ENCODE measurements around the gene TUBB1. TPM values are rescaled to one million over a fixed set of nuclear protein-coding genes. Genes with fewer than 3 reads are reported as not detected.
A peak's percentile ranks its signal among the peaks of the same experiment; 100 is the strongest.
"Not testable (repeated sequence)": the region's sequence is repeated elsewhere in the genome, so short reads cannot be mapped to it uniquely, and the experiment has no call there.

Gene TUBB1
- total RNA-seq, 1 donor from 2014 or later = 0.54 TPM

DNA sequence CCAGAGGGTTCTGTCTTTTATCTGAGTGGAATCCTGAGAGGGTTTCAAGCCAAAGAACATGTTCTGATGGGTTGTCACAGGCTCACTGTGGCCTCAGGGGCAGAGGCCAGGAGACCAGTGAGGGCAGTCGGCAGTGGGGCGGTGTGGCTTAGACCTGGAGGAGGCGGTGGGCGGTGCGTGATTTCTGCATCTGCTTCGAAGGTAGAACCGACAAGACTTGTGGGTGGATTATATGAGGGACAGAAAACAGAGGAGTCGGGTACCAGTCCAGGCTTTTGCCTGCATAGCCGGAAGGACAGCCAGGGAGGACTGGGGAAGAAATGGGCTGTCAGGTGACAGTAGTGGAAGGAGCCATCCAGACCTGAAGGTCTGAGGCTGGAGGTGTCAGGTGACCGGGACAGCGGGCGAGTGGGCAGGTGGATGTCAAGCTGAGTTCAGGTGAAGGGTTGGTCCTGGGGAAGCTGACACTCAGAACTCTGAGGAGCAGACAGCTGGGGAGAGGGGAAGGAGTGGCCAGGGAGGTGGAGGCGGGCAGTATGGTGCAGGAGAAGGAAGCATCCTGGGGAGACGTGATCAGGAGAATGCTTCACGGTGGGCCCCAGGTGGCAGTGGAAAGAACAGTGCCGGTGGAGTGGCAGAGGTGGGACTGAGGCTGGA, 15.3 kb upstream of the TUBB1 start:
- intact Hi-C loops (cut with DNase I) = loop anchor here (10.0 kb wide), 1 partner anchor 109 kb away; no protein-coding TSS in a partner anchor
- peak; percentile 73 for DNase-seq (ENCODE audit: low spot score)

- DNase-seq (ENCODE audit: low spot score) = no peak
- intact Hi-C loops (cut with DNase I) = loop anchor here (10.0 kb wide), 1 partner anchor 110 kb away; no protein-coding TSS in a partner anchor
Measured at GRCh38 chr20:59004493-59004762, 14.8 kb upstream of the TUBB1 start.

DNA sequence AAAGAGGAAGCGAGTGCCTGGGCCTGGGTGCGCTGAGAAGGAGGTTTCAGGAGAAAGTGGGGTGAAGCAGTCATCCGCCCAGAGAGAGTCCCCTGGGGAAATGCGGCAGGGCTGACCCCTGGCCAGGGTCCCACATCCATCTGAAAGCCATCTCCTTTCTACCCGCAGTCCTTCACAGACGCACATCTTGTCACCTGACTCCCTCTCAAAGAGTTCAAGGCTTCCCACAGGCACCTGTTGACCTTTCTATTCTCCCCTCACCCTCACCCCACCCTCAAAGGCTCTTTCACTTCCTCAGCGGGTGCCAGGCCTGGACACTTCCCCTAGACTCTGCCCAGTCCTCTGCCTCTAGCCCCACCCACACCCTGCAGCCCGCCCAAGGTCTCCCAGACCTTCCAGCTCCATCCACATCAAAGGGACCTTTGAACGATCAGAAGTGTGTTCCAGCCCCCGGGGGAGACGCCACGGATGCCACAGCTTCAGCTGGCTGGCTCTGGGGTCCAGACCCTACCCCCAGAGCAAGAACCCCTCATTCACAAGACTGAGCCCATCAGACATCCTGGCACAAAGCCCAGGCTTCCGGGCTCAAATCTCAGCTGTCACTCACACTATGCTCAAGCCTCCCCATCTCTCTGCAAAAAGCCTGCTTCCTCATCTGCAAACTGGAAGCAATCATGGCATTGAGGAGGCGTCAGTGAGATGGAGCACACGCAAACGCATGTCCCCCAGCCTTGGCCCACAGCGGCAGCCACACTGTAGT, 14.3 kb upstream of the TUBB1 start:
- intact Hi-C loops (cut with DNase I) = loop anchor here (10.0 kb wide), 1 partner anchor 110 kb away; no protein-coding TSS in a partner anchor

GRCh38 chr20:59005523-59006166, 13.6 kb upstream of the TUBB1 start:
- no peak for DNase-seq (ENCODE audit: low spot score)
- intact Hi-C loops (cut with DNase I) = loop anchor here (1.0 to 10.0 kb wide), 2 partner anchors 24 to 111 kb away; partner anchors contain the start of gene NELFCD

More for the DNA sequence above, 14.3 kb upstream of the TUBB1 start:
- peak; percentile 90 for DNase-seq (ENCODE audit: low spot score)

DNA sequence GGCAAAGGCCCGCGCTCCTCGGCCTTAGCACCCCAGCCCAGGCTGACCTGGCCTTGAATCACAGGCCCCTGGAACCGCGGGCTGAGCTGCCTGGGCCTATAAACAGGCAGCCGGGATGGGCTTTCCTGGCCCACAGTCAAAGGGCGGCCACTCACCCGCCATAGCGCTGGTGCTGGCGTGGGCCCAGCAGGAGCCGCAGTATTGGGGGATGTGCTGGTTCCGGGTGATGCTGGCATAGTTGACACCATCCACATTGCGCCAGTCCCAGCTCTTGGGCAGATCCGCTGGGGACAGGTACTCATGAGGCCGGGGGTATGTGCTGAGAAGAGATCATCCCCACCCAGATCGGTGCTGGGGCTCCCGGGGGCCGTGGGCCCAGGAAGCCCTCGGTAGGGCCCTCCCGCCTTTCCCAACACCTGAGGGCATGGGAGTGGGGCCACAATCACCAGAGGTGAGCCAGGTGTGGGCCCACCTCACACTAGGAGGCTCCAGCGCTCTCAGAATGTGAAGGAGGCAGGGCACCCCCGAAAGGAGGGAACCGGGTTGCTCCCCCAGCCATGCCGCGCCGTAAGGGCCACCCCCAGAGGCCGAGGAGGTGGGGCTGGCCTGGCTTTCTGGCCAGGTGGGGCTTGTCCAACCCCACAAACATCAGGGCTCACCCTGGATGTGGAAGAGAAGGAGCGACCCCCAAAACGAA, 12.9 kb upstream of the TUBB1 start:
- DNase-seq (ENCODE audit: low spot score) = no peak
- intact Hi-C loops (cut with DNase I) = loop anchor here (1.0 to 10.0 kb wide), 2 partner anchors 25 to 112 kb away; partner anchors contain the start of gene NELFCD

GRCh38 chr20:59006864-59007664, 12.2 kb upstream of the TUBB1 start, which contains the start of gene CTSZ:
CTSZ (minus strand) TSS chr20:59007254; CDS start chr20:59007128, 126 bp downstream.
- intact Hi-C loops (cut with DNase I) = loop anchor here (1.0 to 10.0 kb wide), 2 partner anchors 26 to 112 kb away; partner anchors contain the start of gene NELFCD
- peak; percentile 86 for DNase-seq (ENCODE audit: low spot score)

DNA sequence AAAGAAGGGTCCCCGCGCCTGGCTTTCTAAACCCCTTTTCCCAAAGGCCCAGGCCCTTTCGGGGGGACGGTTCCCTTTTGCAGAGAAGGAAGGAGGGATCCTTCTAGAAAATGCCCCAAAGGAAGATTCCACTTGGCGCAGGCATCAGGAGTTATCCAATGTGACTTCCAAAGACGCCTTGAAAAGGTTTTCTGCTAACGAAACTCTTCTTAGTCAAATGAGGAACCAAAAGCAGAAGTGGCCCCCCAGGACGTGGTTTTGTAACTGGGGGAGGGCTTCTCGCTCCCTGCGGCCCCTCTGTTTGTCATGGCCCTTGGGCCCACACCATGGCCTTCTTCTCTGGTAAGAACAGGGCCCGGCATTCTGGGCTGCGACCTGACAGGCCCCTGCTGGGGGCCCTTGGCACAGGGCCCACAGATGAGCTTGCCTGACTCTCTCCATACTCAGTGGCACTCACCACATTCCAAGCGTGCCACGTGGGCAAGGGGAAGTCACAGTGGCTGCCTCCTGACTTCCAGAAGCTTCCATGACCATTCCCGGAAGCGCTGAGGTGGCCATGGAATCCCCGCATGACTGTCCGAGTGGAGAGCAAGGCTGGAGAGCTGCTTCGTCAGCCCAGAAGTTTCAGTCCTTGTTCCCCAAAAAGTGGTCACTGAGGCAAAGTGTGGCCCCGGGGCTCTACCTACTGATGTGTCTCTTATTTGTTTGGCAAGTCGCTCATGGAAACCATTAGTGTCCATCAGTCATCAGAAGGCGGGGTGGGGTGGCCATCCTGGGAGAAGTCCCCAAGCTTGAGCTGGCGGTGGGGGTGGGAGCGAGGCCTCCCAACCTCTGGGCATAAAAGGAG, 11.3 kb upstream of the TUBB1 start:
- intact Hi-C loops (cut with DNase I) = loop anchor here (10.0 kb wide), 1 partner anchor 113 kb away; no protein-coding TSS in a partner anchor
- DNase-seq (ENCODE audit: low spot score) = no peak

- intact Hi-C loops (cut with DNase I) = loop anchor here (10.0 kb wide), 1 partner anchor 114 kb away; no protein-coding TSS in a partner anchor
- DNase-seq (ENCODE audit: low spot score) = no peak
Measured at GRCh38 chr20:59008715-59009336, 10.4 kb upstream of the TUBB1 start.

DNA sequence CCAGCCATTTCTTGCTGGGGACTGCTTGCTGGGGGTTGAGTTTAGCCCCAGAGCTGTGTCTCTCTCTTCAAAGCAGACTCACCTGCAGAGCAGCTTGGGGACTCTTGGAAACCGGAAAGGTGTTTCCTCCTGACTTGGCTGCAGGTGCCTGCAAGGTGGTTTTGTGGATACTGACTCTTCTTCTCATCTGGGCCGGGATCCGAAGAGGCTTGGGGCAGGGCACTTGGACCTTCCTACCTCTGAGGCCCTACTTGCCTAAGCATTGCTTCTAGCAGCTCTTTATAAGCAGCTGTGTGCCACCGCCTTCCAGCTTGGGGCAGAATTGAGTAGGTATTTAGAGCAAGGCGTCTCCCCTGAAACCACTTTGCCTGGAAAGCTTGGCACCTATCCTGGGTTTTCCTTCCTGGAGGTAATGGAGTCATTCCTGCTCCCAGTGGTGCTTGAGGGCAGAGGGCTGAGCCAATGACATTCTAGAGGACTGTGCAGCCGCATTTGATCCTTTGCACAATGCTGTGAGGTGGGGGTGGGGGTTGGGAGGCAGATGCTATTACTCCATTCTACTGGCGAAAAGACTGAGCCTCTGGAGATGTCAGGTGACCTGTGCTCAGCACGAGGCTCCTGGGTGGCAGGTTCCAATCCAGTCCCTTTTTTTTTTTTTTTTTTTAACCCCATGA, 8.8 kb upstream of the TUBB1 start:
- DNase-seq (ENCODE audit: low spot score) = no peak
- intact Hi-C loops (cut with DNase I) = no loop called here

- no peak for DNase-seq (ENCODE audit: low spot score)
Measured at GRCh38 chr20:59010995-59011873, 8.0 kb upstream of the TUBB1 start.

DNA sequence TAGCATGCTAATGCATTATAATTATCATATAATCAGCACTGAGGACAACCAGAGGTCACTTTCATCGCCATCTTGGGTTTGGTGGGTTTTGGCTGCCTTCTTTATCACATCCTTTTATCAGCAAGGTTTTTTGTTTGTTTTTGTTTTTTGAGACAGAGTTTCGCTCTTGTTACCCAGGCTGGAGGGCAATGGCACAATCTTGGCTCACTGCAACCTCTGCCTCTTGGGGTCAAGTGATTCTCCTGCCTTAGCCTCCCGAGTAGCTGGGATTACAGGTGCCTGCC, 7.4 kb upstream of the TUBB1 start:
- intact Hi-C loops (cut with DNase I); DNase-seq (ENCODE audit: low spot score): not testable (repeated sequence)

More at GRCh38 chr20:59010995-59011873, 8.0 kb upstream of the TUBB1 start:
- intact Hi-C loops (cut with DNase I) = no loop called here

- DNase-seq (ENCODE audit: low spot score) = no peak
- intact Hi-C loops (cut with DNase I) = no loop called here
Measured at GRCh38 chr20:59013031-59013951, 5.9 kb upstream of the TUBB1 start.

DNA sequence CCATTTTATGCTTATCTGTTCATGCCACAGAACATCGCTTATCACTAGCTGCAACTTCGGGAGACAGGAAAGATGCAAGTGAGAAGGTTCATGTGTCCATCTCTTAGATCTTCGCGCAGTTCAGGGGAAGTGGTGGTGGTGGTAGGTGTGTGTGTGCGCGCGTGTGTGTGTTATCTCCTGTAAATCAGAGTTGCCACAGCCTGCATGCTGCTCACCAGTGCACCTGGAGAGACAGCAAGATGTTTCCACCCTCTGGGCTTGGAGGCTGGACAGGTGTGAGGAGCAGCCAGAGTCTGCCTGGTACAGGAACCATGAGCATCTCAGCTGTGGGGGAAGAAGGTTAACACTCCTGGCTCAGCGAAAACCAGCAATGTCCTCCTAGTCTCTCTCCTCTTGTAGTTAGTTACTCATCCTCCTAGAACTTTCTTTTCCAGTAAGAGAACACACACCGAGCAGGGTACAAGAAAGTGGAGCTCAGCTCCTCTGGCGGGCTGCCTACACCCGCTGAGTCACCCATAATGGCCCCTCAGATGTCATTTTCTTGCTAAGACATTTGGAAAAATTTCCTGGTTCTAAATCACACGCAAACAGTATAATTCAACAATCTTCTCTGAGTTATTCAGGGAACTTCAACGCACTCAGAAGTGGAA, 5.1 kb upstream of the TUBB1 start:
- DNase-seq (ENCODE audit: low spot score) = no peak
- intact Hi-C loops (cut with DNase I) = no loop called here

- intact Hi-C loops (cut with DNase I) = no loop called here
- DNase-seq (ENCODE audit: low spot score) = no peak
Measured at GRCh38 chr20:59014680-59015389, 4.4 kb upstream of the TUBB1 start.
